Activated naive CD4-positive, alpha-beta T cell treated with anti-CD3 and anti-CD28 coated beads for 36 hours (primary cell): ENCODE measurements around the gene RAB3IL1. TPM values are rescaled to one million over a fixed set of nuclear protein-coding genes. Genes with fewer than 3 reads are reported as not detected.
"Not testable (repeated sequence)": the region's sequence is repeated elsewhere in the genome, so short reads cannot be mapped to it uniquely, and the experiment has no call there.

Experiments
- CTCF ChIA-PET: fragments of 350-600 bp; sonication (Branson Sonifier 250); formaldehyde crosslinking; loops from one replicate; lab custom pipeline; 2021; ENCODE audit warnings: antibody characterized with exemption; lab: Charles Lee
- DNase-seq: peaks from one replicate; pipeline ENCODE4 v3.0.0-alpha.2; 2020
- H3K27ac Mint-ChIP-seq: one replicate; pipeline ENCODE4 v1.8.0; 2021; ENCODE audit warnings: mild to moderate bottlenecking, mixed read lengths
- H3K27me3 Mint-ChIP-seq: one replicate; pipeline ENCODE4 v1.8.0; 2021; ENCODE audit warnings: low read depth, mixed read lengths
- H3K36me3 Mint-ChIP-seq: one replicate; pipeline ENCODE4 v1.8.0; 2021; ENCODE audit warnings: low read depth, mixed read lengths
- H3K4me1 Mint-ChIP-seq: one replicate; pipeline ENCODE4 v1.8.0; 2021; ENCODE audit warnings: low read depth, mixed read lengths
- H3K4me3 Mint-ChIP-seq: one replicate; pipeline ENCODE4 v1.8.0; 2021; ENCODE audit warnings: mild to moderate bottlenecking, moderate library complexity, mixed read lengths
- H3K9me3 Mint-ChIP-seq: one replicate; pipeline ENCODE4 v1.8.0; 2021; ENCODE audit warnings: mixed read lengths
- intact Hi-C: fragments of 100-400 bp; cut with micrococcal nuclease; formaldehyde crosslinking; loops from one replicate; pipeline ENCODE4 v1.15.1; 2023
- total RNA-seq, 2 experiments: library from RNA; stranded (reverse); gene quantifications; one replicate each; pipeline ENCODE4 v1.2.3, GENCODE V29; 2021

The RAB3IL1 gene, protein sequence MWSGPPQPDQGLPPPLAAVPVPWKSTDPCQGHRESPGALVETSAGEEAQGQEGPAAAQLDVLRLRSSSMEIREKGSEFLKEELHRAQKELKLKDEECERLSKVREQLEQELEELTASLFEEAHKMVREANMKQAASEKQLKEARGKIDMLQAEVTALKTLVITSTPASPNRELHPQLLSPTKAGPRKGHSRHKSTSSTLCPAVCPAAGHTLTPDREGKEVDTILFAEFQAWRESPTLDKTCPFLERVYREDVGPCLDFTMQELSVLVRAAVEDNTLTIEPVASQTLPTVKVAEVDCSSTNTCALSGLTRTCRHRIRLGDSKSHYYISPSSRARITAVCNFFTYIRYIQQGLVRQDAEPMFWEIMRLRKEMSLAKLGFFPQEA
- under 1 TPM; 0.52 to 0.74 TPM for total RNA-seq

DNA sequence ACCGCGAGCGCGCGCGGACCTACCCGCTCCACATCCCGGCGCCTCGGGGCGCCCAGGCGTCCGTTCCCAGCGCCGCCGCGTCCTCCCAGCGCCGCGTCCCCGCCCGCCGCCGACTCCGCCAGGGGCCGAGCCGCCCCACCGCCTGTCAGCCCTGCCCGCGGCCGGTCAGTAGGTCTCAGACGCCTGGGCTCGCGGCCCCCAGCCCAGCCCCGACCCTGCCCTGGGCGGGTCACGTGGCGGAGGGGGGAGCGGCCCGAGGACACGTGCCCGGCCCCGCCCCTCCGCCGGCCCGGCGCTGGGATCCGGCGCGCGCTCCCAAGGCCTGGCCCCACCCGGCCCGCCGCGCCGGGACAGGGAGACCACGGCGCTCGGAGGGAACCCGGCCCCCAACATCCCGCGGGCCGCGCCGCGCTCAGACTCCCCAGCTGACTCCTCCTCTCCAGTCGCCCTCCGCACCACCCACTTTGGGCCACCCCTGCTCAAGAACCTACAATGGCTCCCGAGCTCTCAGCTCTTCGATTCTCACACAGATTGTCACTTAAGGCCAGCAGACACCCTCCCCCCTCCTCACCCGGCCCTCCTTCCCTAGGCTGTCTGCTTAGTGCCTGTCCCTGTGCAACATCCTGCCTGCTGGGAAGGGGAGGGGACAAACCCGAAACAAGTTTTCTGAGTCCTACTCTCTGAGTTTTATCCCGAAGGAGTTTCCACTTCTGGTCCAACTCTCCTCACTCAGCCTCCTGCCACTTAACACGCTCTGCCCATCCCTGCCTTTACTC is at the start of gene RAB3IL1:
Gene RAB3IL1 (minus strand): TSS at position 233 of the 776 bp plus-strand sequence. CDS start 199 bp downstream, at position 34.
- CTCF ChIA-PET = interaction anchor here (3.3 kb wide), 1 partner anchor 30 kb away, joined by 14 read pairs; no protein-coding TSS in a partner anchor
- Mint-ChIP-seq H3K4me1 (peaks cover 10% of the 10 kb centered on the region), H3K4me3 (peak within 1 kb of the TSS; percentile 78), H3K9me3 (no peaks in the 10 kb centered on the region), H3K36me3 (no peaks in the 10 kb centered on the region), H3K27me3 (peaks cover 44% of the 10 kb centered on the region), H3K27ac (no peak within 1 kb of the TSS)
- intact Hi-C loops = no loop called here
- DNase-seq = peak; percentile 63

DNA sequence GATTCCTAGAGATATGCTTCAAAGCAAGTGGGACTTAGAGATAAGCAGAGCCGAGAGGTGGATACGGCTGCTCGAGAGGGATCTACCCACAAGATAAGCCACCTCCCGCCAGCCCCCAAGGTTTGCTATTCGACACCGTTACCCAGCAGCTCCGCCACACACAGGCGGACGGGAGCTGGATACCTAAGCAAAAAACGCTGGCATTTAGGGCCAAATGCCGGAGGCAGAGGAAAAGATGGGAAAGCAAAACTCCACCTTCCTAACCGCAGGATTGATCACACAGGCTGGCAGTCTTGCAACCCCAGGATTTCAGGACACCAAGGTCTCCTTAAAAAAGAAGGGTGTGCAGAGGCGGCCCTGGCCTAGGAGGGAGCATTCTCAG is 49.4 kb upstream of the RAB3IL1 start:
- Mint-ChIP-seq H3K36me3 (peaks cover 48% of the 10 kb centered on the region), H3K9me3 (no peaks in the 10 kb centered on the region), H3K27me3 (no peaks in the 10 kb centered on the region), H3K4me3 (peak overlapping the region; percentile 93), H3K4me1 (peaks cover 61% of the 10 kb centered on the region), H3K27ac (peak overlapping the region; percentile 86)
- CTCF ChIA-PET = interaction anchor here (1.3 to 2.1 kb wide), 2 partner anchors 19 to 115 kb away, joined by 4 to 11 read pairs; no protein-coding TSS in a partner anchor
- peak; percentile 35 for DNase-seq
- intact Hi-C loops = loop anchor here (2.0 to 5.0 kb wide), 3 partner anchors 138 to 591 kb away; partner anchors contain the start of genes FEN1 and TMEM258

DNA sequence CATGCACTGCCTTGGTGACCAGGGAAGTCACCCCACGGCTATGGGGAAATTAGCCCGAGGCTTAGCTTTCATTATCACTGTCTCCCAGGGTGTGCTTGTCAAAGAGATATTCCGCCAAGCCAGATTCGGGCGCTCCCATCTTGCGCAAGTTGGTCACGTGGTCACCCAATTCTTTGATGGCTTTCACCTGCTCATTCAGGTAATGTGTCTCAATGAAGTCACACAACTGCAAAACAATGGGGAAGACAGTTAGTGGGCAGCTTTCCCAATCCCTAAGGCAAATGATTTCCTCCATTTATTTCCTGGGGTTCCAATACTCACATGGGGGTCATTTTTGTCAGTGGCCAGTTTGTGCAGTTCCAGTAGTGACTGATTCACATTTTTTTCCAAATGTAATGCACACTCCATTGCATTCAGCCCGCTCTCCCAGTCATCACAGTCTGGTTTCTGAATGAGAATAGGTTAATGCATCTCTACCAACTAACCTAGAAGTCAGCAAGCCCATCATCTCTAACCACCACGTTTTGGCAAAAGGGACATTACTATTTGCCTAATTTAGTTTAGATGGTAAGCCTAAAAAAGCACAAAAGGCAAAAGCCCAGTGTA is 47.4 kb upstream of the RAB3IL1 start:
- CTCF ChIA-PET = interaction anchor here (3.6 kb wide), 1 partner anchor 117 kb away, joined by 14 read pairs; no protein-coding TSS in a partner anchor
- Mint-ChIP-seq H3K4me1 (peaks cover 41% of the 10 kb centered on the region), H3K4me3 (peak overlapping the region; percentile 93), H3K36me3 (peaks cover 48% of the 10 kb centered on the region), H3K27ac (peak overlapping the region; percentile 41)
- H3K9me3 Mint-ChIP-seq, H3K27me3 Mint-ChIP-seq, DNase-seq: not testable (repeated sequence)
- intact Hi-C loops = loop anchor here (5.0 kb wide), 1 partner anchor 593 kb away; no protein-coding TSS in a partner anchor

DNA sequence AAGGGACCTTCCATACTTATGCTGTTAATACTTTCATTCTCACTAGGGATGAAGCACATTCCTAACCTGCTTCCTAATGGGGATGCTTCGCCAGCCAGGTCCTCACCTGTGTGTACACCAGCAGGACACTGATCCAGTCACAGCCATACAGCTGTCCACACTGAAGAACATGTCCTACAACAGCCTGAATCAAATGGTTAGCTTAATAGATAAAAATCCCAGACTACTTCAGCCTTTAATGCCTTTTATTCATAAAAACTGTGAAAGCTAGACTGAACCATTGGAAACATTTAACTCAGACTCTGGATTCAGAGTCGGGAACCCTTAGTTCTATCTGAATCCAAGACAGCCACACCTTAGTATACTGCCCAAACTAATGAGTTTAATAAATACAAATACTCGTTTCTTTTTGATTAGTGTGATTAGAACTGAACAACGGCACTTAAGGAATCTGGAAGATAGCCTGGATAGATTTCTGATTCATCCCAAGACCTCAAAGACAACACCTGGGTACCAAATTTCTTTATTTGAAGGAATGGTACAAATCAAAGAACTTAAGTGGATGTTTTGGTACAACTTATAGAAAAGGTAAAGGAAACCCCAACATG is 46.8 kb upstream of the RAB3IL1 start:
- peaks cover 47% of the 10 kb centered on the region for H3K36me3 Mint-ChIP-seq
- no peak for DNase-seq
- intact Hi-C loops = no loop called here
- H3K27me3 Mint-ChIP-seq = no peaks in the 10 kb centered on the region
- no peaks in the 10 kb centered on the region for H3K9me3 Mint-ChIP-seq
- peaks cover 36% of the 10 kb centered on the region for H3K4me1 Mint-ChIP-seq
- CTCF ChIA-PET = interaction anchor here (3.6 kb wide), 1 partner anchor 118 kb away, joined by 14 read pairs; no protein-coding TSS in a partner anchor
- H3K4me3 Mint-ChIP-seq = peak overlapping the region; percentile 93
- H3K27ac Mint-ChIP-seq = peak overlapping the region; percentile 65

DNA sequence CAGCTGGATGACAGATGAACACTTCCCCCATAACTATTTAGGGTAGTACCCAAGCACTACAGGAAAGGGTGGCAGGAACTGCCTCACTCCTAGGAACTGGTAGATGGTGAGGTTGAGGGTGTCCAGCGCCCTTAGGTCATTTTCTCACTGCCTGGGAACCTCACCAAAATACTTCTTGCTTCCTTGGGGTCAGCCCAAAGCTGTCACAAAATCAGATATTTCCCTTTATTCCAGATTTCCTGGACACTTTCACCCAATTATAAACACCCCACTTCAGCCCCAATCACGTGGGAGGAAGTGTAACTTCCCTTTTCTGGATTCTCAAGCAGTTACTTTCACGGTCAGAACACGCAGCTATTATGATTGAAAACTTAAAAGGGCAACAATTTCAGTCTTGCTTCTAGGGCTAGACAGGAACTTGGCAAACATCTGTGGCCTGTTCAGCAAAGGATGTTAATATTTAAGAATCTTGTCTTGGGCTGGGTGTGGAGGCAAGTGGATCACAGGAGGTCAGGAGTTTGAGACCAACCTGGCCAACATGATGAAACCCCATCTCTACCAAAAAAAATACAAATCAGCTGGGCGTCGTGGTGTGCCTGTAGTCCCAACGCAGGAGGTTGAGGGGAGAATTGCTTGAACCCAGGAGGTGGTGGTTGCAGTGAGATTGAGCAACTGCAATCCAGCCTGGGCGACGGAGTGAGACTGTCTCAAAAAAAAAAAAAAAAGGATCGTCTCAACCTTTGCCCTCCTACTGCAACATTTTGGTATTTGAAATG is 46.1 kb upstream of the RAB3IL1 start:
- DNase-seq = no peak
- no peak overlapping the region for H3K4me3 Mint-ChIP-seq
- peaks cover 47% of the 10 kb centered on the region for H3K36me3 Mint-ChIP-seq
- peak overlapping the region; percentile 82 for H3K27ac Mint-ChIP-seq
- no peaks in the 10 kb centered on the region for H3K9me3 Mint-ChIP-seq
- CTCF ChIA-PET = interaction anchor here (3.6 kb wide), 1 partner anchor 118 kb away, joined by 14 read pairs; no protein-coding TSS in a partner anchor
- H3K4me1 Mint-ChIP-seq = peaks cover 29% of the 10 kb centered on the region
- no peaks in the 10 kb centered on the region for H3K27me3 Mint-ChIP-seq
- intact Hi-C loops = no loop called here

DNA sequence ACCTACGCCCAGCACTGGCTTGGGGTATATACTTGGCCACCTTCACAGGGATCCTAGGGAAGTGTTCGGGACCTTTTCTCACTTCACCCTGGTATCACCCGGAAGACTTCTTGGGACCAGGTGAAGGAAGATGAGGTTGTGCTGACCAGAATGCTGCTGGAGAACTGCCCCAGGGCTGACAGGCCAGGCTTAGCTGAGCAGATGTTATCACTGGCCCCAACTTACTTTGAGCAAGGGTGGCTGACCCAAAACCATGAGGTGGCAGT is 45.6 kb upstream of the RAB3IL1 start:
- intact Hi-C loops = no loop called here
- Mint-ChIP-seq H3K27me3 (no peaks in the 10 kb centered on the region), H3K36me3 (peaks cover 44% of the 10 kb centered on the region), H3K4me3 (no peak overlapping the region), H3K4me1 (peaks cover 27% of the 10 kb centered on the region), H3K9me3 (no peaks in the 10 kb centered on the region), H3K27ac (peak overlapping the region; percentile 82)
- CTCF ChIA-PET = interaction anchor here (3.6 kb wide), 1 partner anchor 119 kb away, joined by 14 read pairs; no protein-coding TSS in a partner anchor
- DNase-seq = no peak

DNA sequence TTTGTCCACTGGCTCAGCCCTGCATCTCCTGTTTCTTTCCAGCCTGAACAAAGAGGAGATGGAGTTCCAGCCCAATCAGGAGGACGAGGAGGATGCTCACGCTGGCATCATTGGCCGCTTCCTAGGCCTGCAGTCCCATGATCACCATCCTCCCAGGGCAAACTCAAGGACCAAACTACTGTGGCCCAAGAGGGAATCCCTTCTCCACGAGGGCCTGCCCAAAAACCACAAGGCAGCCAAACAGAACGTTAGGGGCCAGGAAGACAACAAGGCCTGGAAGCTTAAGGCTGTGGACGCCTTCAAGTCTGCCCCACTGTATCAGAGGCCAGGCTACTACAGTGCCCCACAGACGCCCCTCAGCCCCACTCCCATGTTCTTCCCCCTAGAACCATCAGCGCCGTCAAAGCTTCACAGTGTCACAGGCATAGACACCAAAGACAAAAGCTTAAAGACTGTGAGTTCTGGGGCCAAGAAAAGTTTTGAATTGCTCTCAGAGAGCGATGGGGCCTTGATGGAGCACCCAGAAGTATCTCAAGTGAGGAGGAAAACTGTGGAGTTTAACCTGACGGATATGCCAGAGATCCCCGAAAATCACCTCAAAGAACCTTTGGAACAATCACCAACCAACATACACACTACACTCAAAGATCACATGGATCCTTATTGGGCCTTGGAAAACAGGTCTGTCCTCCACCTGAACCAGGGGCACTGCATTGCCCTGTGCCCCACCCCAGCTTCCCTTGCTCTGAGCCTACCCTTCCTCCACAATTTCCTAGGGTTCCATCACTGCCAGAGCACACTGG is 45.0 kb upstream of the RAB3IL1 start:
- Mint-ChIP-seq H3K4me3 (no peak overlapping the region), H3K27me3 (no peaks in the 10 kb centered on the region), H3K27ac (no peak overlapping the region), H3K4me1 (peaks cover 27% of the 10 kb centered on the region), H3K36me3 (peaks cover 43% of the 10 kb centered on the region), H3K9me3 (no peaks in the 10 kb centered on the region)
- CTCF ChIA-PET = interaction anchor here (0.5 to 3.6 kb wide), 4 partner anchors 13 to 119 kb away, joined by 3 to 14 read pairs (median 4); no protein-coding TSS in a partner anchor
- intact Hi-C loops = no loop called here
- no peak for DNase-seq

DNA sequence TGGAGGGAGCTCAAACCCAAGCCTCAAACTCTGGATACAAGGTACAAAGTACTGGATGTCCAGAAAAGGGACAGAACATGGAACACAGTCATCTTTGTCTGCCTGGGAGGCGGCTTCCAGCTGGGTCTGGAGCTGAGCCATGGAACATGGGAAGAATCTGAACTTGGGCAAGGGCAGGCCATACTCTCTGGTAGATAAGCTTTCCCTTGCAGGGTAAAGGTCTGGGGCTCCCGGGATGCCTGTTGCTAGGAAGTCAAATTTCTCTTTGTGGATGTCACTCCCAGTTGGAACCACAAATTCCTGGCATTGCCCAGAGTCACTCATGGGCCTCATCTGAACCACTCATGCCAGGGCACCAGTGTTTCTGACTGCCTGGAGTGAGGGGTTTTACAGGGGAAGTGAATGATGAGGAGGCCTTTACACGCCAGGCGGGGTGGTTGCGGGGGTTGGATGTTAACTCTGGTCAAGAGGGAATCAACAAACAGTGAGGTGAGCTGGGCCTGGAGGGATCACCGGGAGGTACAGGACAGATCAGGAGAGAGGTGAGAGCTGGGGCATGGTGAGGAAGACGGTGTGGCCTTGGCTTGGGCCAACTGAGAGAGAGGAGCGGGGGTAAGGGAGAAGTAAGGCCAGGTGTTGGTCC is 44.3 kb upstream of the RAB3IL1 start:
- no peak overlapping the region for H3K27ac Mint-ChIP-seq
- CTCF ChIA-PET = interaction anchor here (0.5 to 3.6 kb wide), 6 partner anchors 9 to 120 kb away, joined by 3 to 14 read pairs (median 4); no protein-coding TSS in a partner anchor
- H3K4me1 Mint-ChIP-seq = peaks cover 27% of the 10 kb centered on the region
- no peak overlapping the region for H3K4me3 Mint-ChIP-seq
- H3K36me3 Mint-ChIP-seq = peaks cover 39% of the 10 kb centered on the region
- H3K9me3 Mint-ChIP-seq = no peaks in the 10 kb centered on the region
- no peaks in the 10 kb centered on the region for H3K27me3 Mint-ChIP-seq
- intact Hi-C loops = no loop called here
- no peak for DNase-seq

DNA sequence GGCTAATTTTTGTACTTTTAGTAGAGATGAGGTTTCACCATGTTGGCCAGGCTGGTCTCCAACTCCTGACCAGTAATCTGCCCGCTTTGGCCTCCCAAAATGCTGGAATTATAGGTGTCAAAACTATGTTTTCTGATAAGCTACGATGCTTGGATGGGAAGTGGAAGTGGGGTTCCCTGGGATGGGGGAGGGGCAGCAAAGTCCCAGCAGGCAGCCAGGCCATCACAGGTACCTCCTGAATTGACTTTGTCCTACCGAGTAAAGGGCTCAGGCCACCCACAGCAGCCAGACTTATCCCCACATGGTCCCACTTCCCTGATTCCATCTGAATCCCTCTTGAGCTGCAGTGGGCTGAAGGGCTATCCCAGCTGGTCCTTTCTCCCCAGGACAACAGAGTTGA is 43.2 kb upstream of the RAB3IL1 start:
- H3K9me3 Mint-ChIP-seq = no peaks in the 10 kb centered on the region
- no peak for DNase-seq
- intact Hi-C loops = no loop called here
- no peak overlapping the region for H3K4me3 Mint-ChIP-seq
- H3K36me3 Mint-ChIP-seq = peaks cover 28% of the 10 kb centered on the region
- no peak overlapping the region for H3K27ac Mint-ChIP-seq
- CTCF ChIA-PET = interaction anchor here (0.6 to 1.3 kb wide), 5 partner anchors 10 to 131 kb away, joined by 3 to 5 read pairs (median 3); no protein-coding TSS in a partner anchor
- H3K27me3 Mint-ChIP-seq = peaks cover 6% of the 10 kb centered on the region
- peaks cover 31% of the 10 kb centered on the region for H3K4me1 Mint-ChIP-seq

DNA sequence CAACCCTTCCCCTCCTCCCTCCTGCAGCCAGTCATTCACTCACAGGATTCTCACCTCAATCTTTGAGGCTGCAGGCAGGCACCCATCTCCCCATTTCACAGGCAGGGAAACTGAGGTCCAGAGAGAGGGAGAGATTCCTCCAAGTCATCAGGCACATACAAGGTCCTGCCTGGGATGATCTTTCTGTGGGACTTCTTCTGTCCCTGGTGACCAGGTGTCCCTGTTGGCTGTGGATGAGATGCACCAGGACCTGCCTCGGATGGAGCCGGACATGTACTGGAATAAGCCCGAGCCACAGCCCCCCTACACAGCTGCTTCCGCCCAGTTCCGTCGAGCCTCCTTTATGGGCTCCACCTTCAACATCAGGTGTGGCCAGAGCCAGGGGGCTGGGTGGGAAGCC is 42.3 kb upstream of the RAB3IL1 start:
- intact Hi-C loops = no loop called here
- Mint-ChIP-seq H3K9me3 (no peaks in the 10 kb centered on the region), H3K36me3 (peaks cover 20% of the 10 kb centered on the region), H3K4me1 (peaks cover 27% of the 10 kb centered on the region), H3K4me3 (no peak overlapping the region), H3K27ac (no peak overlapping the region), H3K27me3 (peaks cover 8% of the 10 kb centered on the region)
- CTCF ChIA-PET = interaction anchor here (0.6 to 1.1 kb wide), 2 partner anchors 12 to 113 kb away, joined by 3 to 4 read pairs; no protein-coding TSS in a partner anchor
- DNase-seq = no peak
